Activated naive CD4-positive, alpha-beta T cell treated with anti-CD3 and anti-CD28 coated beads, Interleukin-2, amount 10 ng/mL, durations not matched to agents 7 days and 5 days (primary cell): ENCODE results near the gene SPIB.
A peak's percentile ranks its signal among the peaks of the same experiment; 100 is the strongest.
"Not testable (repeated sequence)": the region's sequence is repeated elsewhere in the genome, so short reads cannot be mapped to it uniquely, and the experiment has no call there.

Source experiments
- CTCF ChIA-PET: fragments of 350-600 bp; sonication (Branson Sonifier 250); formaldehyde crosslinking; loops from one replicate; lab custom pipeline; 2021; ENCODE audit warnings: antibody characterized with exemption; lab: Charles Lee
- DNase-seq: peaks from one replicate; pipeline ENCODE4 v3.0.0-alpha.2; 2020
- H3K27ac Mint-ChIP-seq: one replicate; pipeline ENCODE4 v1.8.0; 2021; ENCODE audit warnings: mild to moderate bottlenecking, moderate library complexity, mixed read lengths
- H3K27me3 Mint-ChIP-seq: one replicate; pipeline ENCODE4 v1.8.0; 2021; ENCODE audit warnings: mild to moderate bottlenecking, mixed read lengths
- H3K36me3 Mint-ChIP-seq: one replicate; pipeline ENCODE4 v1.8.0; 2021; ENCODE audit warnings: mixed read lengths
- H3K4me1 Mint-ChIP-seq: one replicate; pipeline ENCODE4 v1.8.0; 2021; ENCODE audit warnings: mixed read lengths
- H3K4me3 Mint-ChIP-seq: one replicate; pipeline ENCODE4 v1.8.0; 2021; ENCODE audit warnings: mild to moderate bottlenecking, moderate library complexity, mixed read lengths
- H3K9me3 Mint-ChIP-seq: one replicate; pipeline ENCODE4 v1.8.0; 2021; ENCODE audit warnings: mixed read lengths

Gene SPIB

DNA sequence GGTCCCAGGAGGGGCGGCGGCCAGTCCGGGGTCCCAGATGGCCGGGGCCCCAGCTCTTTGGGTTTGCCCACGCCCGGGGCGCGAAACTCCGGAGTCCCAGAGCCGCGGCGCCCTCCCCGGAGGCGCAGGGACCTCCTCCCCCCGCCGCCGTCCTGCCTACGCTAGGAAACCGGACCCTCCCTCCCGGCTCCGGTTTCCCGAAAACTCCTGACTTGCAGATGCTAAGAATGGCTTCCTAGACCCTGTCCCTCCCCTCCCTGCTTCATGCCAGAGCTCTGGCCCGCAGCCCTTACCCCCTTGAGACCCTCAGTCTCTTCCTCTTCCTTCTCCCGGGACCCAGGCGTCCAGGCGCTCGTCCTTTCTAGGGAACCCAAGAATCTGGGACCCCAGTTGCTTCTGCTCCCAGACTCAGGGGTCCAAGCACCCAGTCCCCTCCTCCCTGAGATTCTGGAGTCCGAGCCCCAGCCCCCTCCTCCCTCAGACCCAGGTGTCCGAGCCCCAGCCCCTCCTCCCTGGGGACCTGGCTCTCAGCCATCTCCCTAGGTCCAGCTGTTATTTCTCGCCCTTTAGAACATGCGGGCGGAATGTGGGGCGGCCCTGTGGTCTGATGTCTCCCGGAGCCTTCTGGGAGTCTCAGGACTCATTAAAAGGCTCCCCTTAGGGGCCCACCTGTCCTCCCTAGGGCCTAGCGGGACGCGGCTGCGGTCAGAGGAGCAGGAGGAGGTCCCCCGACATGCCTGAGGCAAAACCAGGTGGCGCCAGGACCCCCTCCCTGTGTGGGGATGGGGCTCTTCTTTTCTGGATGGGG, 13.7 kb downstream of the SPIB start, which contains the start of gene MYBPC2:
MYBPC2 (plus strand) TSS at position 672 of the 808 bp plus-strand sequence; CDS start at position 734, 62 bp downstream.
- Mint-ChIP-seq H3K4me3 (peak within 1 kb of the TSS; percentile 84), H3K27me3 (peaks cover 83% of the 10 kb centered on the region), H3K27ac (peak within 1 kb of the TSS; percentile 80), H3K9me3 (no peaks in the 10 kb centered on the region), H3K36me3 (no peaks in the 10 kb centered on the region), H3K4me1 (peaks cover 17% of the 10 kb centered on the region)
- CTCF ChIA-PET = interaction anchor here (0.7 kb wide), 1 partner anchor 8 kb away, joined by 3 read pairs; no protein-coding TSS in a partner anchor
- DNase-seq = no peak

- H3K4me1 Mint-ChIP-seq = peaks cover 15% of the 10 kb centered on the region
- H3K9me3 Mint-ChIP-seq = no peaks in the 10 kb centered on the region
- no peak overlapping the region for H3K27ac Mint-ChIP-seq
- DNase-seq = no peak
- no peaks in the 10 kb centered on the region for H3K36me3 Mint-ChIP-seq
- CTCF ChIA-PET = no interaction called here
- H3K27me3 Mint-ChIP-seq = peaks cover 84% of the 10 kb centered on the region
- H3K4me3 Mint-ChIP-seq = peak overlapping the region; percentile 68
Observed at GRCh38 chr19:50433201-50434180, 14.8 kb downstream of the SPIB start.

DNA sequence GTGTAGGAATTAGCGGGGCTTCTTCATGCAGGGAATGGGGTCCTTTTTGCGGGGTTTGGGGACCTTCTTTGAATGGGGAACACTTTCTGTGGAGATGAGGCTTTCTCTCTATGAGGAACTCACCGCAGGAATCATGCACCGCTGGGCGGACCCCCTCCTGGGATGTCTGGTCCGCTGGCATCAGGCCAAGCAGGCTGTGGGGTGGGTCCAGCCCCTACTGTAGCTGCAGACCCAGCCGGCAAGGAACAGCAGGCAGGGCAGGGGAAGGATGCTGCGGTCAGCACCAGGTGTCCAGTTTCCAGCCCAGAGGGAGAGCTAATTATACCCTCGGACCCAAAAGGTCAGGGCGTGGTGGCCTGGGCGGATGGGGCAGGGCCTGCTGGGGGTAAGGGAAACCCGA, 15.8 kb downstream of the SPIB start:
- H3K4me1 Mint-ChIP-seq = peaks cover 12% of the 10 kb centered on the region

DNA sequence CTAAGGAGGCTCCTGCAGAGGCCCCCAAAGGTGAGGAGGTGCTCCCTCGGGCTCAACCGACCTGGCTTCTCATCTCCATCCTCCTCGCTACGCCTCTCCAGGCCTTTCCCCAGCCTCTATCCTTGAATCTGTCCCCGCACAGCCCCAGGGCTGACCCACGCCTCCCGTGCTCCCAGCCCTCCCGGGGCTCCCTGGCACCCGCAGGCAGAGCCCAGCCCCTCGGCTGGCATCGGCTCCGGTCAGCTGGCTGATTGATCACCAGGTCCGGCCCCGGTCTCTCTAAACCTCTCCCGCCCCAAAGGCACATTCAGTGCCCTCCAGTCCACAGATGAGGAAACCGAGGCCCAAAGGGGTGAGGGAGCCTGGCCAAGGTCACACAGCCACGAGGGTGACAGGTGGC, 16.5 kb downstream of the SPIB start:
- Mint-ChIP-seq H3K4me1 (peaks cover 12% of the 10 kb centered on the region), H3K27me3 (peaks cover 72% of the 10 kb centered on the region), H3K36me3 (no peaks in the 10 kb centered on the region), H3K9me3 (no peaks in the 10 kb centered on the region), H3K27ac (no peak overlapping the region), H3K4me3 (no peak overlapping the region)
- DNase-seq = no peak
- CTCF ChIA-PET = interaction anchor here (1.6 kb wide), 1 partner anchor 19 kb away, joined by 3 read pairs; no protein-coding TSS in a partner anchor

More for the DNA sequence above, 15.8 kb downstream of the SPIB start:
- no peak for DNase-seq
- no peaks in the 10 kb centered on the region for H3K36me3 Mint-ChIP-seq
- H3K27ac Mint-ChIP-seq = no peak overlapping the region
- peaks cover 75% of the 10 kb centered on the region for H3K27me3 Mint-ChIP-seq
- no peak overlapping the region for H3K4me3 Mint-ChIP-seq
- CTCF ChIA-PET = no interaction called here
- H3K9me3 Mint-ChIP-seq = no peaks in the 10 kb centered on the region

DNA sequence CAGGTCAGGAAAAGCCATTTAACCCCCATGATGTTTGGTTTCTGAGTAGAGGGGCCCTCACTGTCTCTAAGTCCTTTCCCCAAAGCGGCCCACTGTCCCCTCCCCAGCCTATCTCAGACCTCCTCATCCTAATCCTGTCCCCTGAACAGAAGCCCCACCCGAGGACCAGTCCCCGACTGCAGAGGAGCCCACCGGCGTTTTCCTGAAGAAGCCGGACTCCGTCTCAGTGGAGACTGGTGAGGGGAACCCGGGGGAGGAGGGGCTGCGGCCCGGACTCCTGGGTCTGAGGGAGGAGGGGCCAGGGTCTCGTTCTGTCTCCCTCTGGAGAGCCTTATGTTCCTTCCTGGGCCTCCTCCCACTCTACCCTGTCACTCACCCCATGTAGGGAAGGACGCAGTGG, 16.9 kb downstream of the SPIB start:
- no peaks in the 10 kb centered on the region for H3K36me3 Mint-ChIP-seq
- H3K9me3 Mint-ChIP-seq = no peaks in the 10 kb centered on the region
- CTCF ChIA-PET = interaction anchor here (1.6 kb wide), 1 partner anchor 20 kb away, joined by 3 read pairs; no protein-coding TSS in a partner anchor
- no peak for DNase-seq
- H3K4me1 Mint-ChIP-seq = peaks cover 10% of the 10 kb centered on the region
- H3K27ac Mint-ChIP-seq = no peak overlapping the region
- H3K4me3 Mint-ChIP-seq = no peak overlapping the region
- peaks cover 70% of the 10 kb centered on the region for H3K27me3 Mint-ChIP-seq

GRCh38 chr19:50437862-50438449, 19.2 kb downstream of the SPIB start:
- peaks cover 51% of the 10 kb centered on the region for H3K27me3 Mint-ChIP-seq
- no peak overlapping the region for H3K27ac Mint-ChIP-seq
- H3K4me3 Mint-ChIP-seq = no peak overlapping the region
- DNase-seq = no peak
- CTCF ChIA-PET = interaction anchor here (1.6 kb wide), 1 partner anchor 49 kb away, joined by 7 read pairs; no protein-coding TSS in a partner anchor
- H3K4me1 Mint-ChIP-seq = no peaks in the 10 kb centered on the region
- H3K9me3 Mint-ChIP-seq = no peaks in the 10 kb centered on the region
- no peaks in the 10 kb centered on the region for H3K36me3 Mint-ChIP-seq

GRCh38 chr19:50439130-50439529, 20.4 kb downstream of the SPIB start:
- H3K4me3 Mint-ChIP-seq, DNase-seq, H3K27ac Mint-ChIP-seq, H3K4me1 Mint-ChIP-seq, H3K9me3 Mint-ChIP-seq, H3K36me3 Mint-ChIP-seq, CTCF ChIA-PET: not testable (repeated sequence)
- H3K27me3 Mint-ChIP-seq = peaks cover 40% of the 10 kb centered on the region

GRCh38 chr19:50444059-50444458, 25.3 kb downstream of the SPIB start:
- Mint-ChIP-seq H3K9me3 (no peaks in the 10 kb centered on the region), H3K4me1 (no peaks in the 10 kb centered on the region), H3K4me3 (no peak overlapping the region), H3K27me3 (peaks cover 14% of the 10 kb centered on the region), H3K36me3 (no peaks in the 10 kb centered on the region), H3K27ac (no peak overlapping the region)
- DNase-seq = no peak
- CTCF ChIA-PET = no interaction called here

GRCh38 chr19:50447053-50447452, 28.3 kb downstream of the SPIB start:
- H3K36me3 Mint-ChIP-seq = no peaks in the 10 kb centered on the region
- H3K4me1 Mint-ChIP-seq = peaks cover 3% of the 10 kb centered on the region
- DNase-seq = no peak
- no peak overlapping the region for H3K4me3 Mint-ChIP-seq
- H3K27me3 Mint-ChIP-seq = peaks cover 17% of the 10 kb centered on the region
- H3K9me3 Mint-ChIP-seq = no peaks in the 10 kb centered on the region
- CTCF ChIA-PET = no interaction called here
- no peak overlapping the region for H3K27ac Mint-ChIP-seq

DNA sequence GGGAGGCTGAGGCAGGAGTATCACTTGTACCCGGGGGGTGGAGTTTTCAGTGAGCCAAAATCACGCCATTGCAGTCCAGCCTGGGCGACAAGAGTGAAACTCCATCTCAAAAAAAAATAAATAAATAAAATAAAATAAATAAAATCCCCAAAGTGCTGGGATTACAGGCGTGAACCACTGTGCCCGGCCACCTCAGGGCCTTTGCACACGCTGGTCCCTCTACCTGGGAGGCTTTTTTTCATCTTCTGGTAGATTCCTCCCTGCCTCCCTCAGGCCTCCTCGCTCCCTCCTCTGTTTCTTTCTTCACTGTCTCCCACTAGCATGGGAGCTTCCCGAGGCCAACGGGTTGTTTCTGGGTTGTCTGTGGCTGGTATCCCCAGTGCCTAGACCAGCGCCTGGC, 29.0 kb downstream of the SPIB start:
- H3K4me3 Mint-ChIP-seq = no peak overlapping the region
- no peaks in the 10 kb centered on the region for H3K9me3 Mint-ChIP-seq
- DNase-seq = no peak
- peaks cover 17% of the 10 kb centered on the region for H3K27me3 Mint-ChIP-seq
- CTCF ChIA-PET = interaction anchor here (0.7 to 1.2 kb wide), 2 partner anchors 13 to 91 kb away, joined by 3 read pairs; no protein-coding TSS in a partner anchor
- no peak overlapping the region for H3K27ac Mint-ChIP-seq
- H3K4me1 Mint-ChIP-seq = peaks cover 3% of the 10 kb centered on the region
- H3K36me3 Mint-ChIP-seq = no peaks in the 10 kb centered on the region

DNA sequence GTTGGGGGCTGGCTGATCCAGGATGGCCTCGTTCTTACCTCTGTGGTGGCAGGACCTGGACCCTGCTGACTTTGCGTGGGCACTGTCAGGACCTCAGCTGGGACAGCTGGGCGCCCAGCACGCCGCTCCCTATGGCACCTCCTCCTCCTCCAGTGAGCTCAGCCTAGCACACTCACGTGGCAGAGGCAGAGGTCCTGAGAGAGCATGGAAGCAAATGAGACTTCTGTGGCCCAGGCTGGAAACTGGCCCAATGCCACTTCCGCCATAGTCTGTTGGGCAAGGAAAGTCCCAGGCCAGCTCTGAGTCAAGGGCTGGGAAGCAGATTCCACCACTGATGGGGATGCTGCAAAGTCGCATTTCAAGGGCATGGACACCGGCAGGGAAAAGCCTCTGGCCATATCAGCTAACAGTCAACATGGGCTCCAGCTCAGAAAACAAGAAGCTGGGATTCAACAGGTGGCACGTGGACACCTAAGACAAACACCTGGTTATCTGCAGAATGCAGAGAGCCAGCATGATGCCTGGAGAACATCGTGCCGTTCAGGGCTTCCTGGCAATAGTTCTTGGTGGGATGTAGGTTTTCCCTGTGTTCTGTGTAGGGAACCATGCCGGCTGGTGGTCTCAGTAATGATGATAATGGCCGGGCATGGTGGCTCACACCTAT, 30.6 kb downstream of the SPIB start:
- CTCF ChIA-PET = interaction anchor here (1.0 kb wide), 1 partner anchor 11 kb away, joined by 3 read pairs; no protein-coding TSS in a partner anchor
- Mint-ChIP-seq H3K27ac (no peak overlapping the region), H3K4me1 (peaks cover 3% of the 10 kb centered on the region), H3K27me3 (peaks cover 17% of the 10 kb centered on the region), H3K36me3 (no peaks in the 10 kb centered on the region), H3K9me3 (no peaks in the 10 kb centered on the region), H3K4me3 (no peak overlapping the region)
- no peak for DNase-seq

- Mint-ChIP-seq H3K27me3 (peaks cover 16% of the 10 kb centered on the region), H3K4me1 (peaks cover 3% of the 10 kb centered on the region), H3K27ac (no peak overlapping the region), H3K9me3 (no peaks in the 10 kb centered on the region), H3K4me3 (no peak overlapping the region), H3K36me3 (no peaks in the 10 kb centered on the region)
- CTCF ChIA-PET = interaction anchor here (1.0 kb wide), 1 partner anchor 11 kb away, joined by 4 read pairs; no protein-coding TSS in a partner anchor
- no peak for DNase-seq
Observed at GRCh38 chr19:50450369-50451222, 31.9 kb downstream of the SPIB start.

- no peaks in the 10 kb centered on the region for H3K36me3 Mint-ChIP-seq
- H3K4me1 Mint-ChIP-seq = peaks cover 3% of the 10 kb centered on the region
- no peaks in the 10 kb centered on the region for H3K9me3 Mint-ChIP-seq
- CTCF ChIA-PET = no interaction called here
- no peak overlapping the region for H3K27ac Mint-ChIP-seq
- no peak overlapping the region for H3K4me3 Mint-ChIP-seq
- H3K27me3 Mint-ChIP-seq = peaks cover 14% of the 10 kb centered on the region
- DNase-seq = no peak
Observed at GRCh38 chr19:50451223-50451534, 32.4 kb downstream of the SPIB start.
